Adrenal gland (tissue), 12 donors: ENCODE measurements around the gene GALNT9. TPM values are rescaled to one million over a fixed set of nuclear protein-coding genes. Genes with fewer than 3 reads are reported as not detected.

Source experiments
- DNase-seq, 7 donors: peaks; one replicate each; pipeline ENCODE4 v3.0.0-alpha.2; 2019 to 2020
- H3K27ac ChIP-seq, 5 donors: fragments of 200-600 bp; sonication (generic) in 4 of 5; 1 replicate in 3 of 5; 2 replicates in 2 of 5; pipeline versions ENCODE4 v1.5.1 to v1.8.0; 2016 to 2020; ENCODE audit warnings: mild to moderate bottlenecking in 1 of 5
- H3K27me3 ChIP-seq: fragments of 200-600 bp; 2 replicates; pipeline ENCODE4 v1.8.0; 2021
- H3K36me3 ChIP-seq, 2 donors: fragments of 200-600 bp; replicated peaks in 1 of 2; 1 replicate in 1 of 2; 2 replicates in 1 of 2; pipeline versions ENCODE4 v1.5.1 to v1.8.0; 2018 to 2022
- H3K4me1 ChIP-seq, 2 donors: fragments of 200-600 bp; replicated peaks in 1 of 2; 1 replicate in 1 of 2; 2 replicates in 1 of 2; pipeline versions ENCODE4 v1.5.1 to v1.8.0; 2018 to 2021
- H3K4me3 ChIP-seq, 4 donors: fragments of 200-600 bp; sonication (generic) in 3 of 4; one replicate each; pipeline ENCODE4 v1.5.1; 2016 to 2018
- H3K9me3 ChIP-seq, 3 donors: fragments of 200-600 bp; sonication (generic) in 1 of 3; replicated peaks in 1 of 3; 1 replicate in 2 of 3; 2 replicates in 1 of 3; pipeline versions ENCODE4 v1.5.1 to v1.8.0; 2016 to 2021
- CTCF ChIP-seq, 6 experiments: fragments of 450-650 bp in 4 of 6; fragments of 200-600 bp in 2 of 6; sonication (generic) in 1 of 6; IDR thresholded peaks; 1 replicate in 5 of 6; 2 replicates in 1 of 6; pipeline versions ENCODE4 v1.5.1 to v1.8.0; 2016 to 2021; ENCODE audit warnings: antibody characterized with exemption in 6 of 6, mild to moderate bottlenecking in 2 of 6, moderate library complexity in 1 of 6
- POLR2A ChIP-seq, 2 donors: fragments of 450-650 bp; IDR thresholded peaks; one replicate each; pipeline ENCODE4 v1.6.1; 2017; ENCODE audit warnings: antibody characterized with exemption in 2 of 2, mild to moderate bottlenecking in 2 of 2, moderate library complexity in 1 of 2
- WGBS, 4 donors: extraction: QIAGEN DNeasy Blood & Tissue Kit in 2 of 4; methylation state at CpG; one replicate each; pipeline versions ENCODE4 v1.1.5 to v1.1.7; 2013 to 2017; 5-methylcytosine and 5-hydroxymethylcytosine counted together
- intact Hi-C, 2 donors: fragments of 100-400 bp; cut with DNase I; formaldehyde crosslinking; loops; one replicate each; pipeline versions ENCODE4 v1.14.1 to v1.15.0; 2022 to 2023
- polyA plus RNA-seq, 3 donors: library from polyadenylated mRNA; stranded (reverse); fragments of 200-250 nt in 2 of 3; fragments of 350-450 nt in 1 of 3; fragmentation: Illumina TruSeq in 1 of 3; extraction: RNeasy Lipid Tissue Mini Kit (QIAGEN cat#74804) in 1 of 3; gene quantifications; one replicate each; pipeline ENCODE4 v1.2.3, GENCODE V29; 2013 to 2014
- total RNA-seq, 9 donors: library from RNA; depleted of rRNA in 4 of 9; stranded (reverse); fragments of >200 nt in 4 of 9; fragments of 120-200 nt in 1 of 9; fragmentation: NEBNext Ultra II Directional in 1 of 9; extraction: Animal tissue kit (Norgen Biotek cat#: 25700) in 1 of 9; gene quantifications; one replicate each; pipeline versions ENCODE4 v1.1.0 to v1.2.4, GENCODE V29; 2013 to 2023
- donor health status: healthy with polysubstance abuse.
- donor health status: Bipolar disorder and iron deficiency.
- donor health status: DM: yes; HTN: yes; CAD: no.
- donor health status: DM: no; HTN: no; CAD: no.
- donor health status: DM: no; HTN: no; CAD: no.
- donor health status: DM: yes; HTN: yes; CAD: no.

GALNT9 gene
- total and polyA plus RNA-seq, 12 donors, result 0.44 to 7.8 (median 1.2) TPM; not detected in 1

GRCh38 chr12:132313182-132313581, 16.2 kb downstream of the GALNT9 start:
- H3K4me1 ChIP-seq, result no peaks in the 10 kb centered on the region
- no peak overlapping the region for H3K4me3 ChIP-seq
- no peak for DNase-seq
- H3K9me3 ChIP-seq, result no peaks in the 10 kb centered on the region
- intact Hi-C loops, result no loop called here
- no peak for TF ChIP-seq POLR2A (IDR thresholded peaks at IDR 0.05)
- no peak for TF ChIP-seq CTCF (IDR thresholded peaks at IDR 0.05)
- H3K27ac ChIP-seq, result no peak overlapping the region
- 81 to 100% (median 86%) methylated on average over 1 of the region's 1 CpG for WGBS, 4 donors
- H3K27me3 ChIP-seq, result peaks cover 4% of the 10 kb centered on the region
- H3K36me3 ChIP-seq, result no peaks in the 10 kb centered on the region

GRCh38 chr12:132312516-132312915, 16.9 kb downstream of the GALNT9 start:
- H3K27ac ChIP-seq, result no peak overlapping the region
- DNase-seq, result no peak
- H3K4me3 ChIP-seq, result no peak overlapping the region
- intact Hi-C loops, result no loop called here
- WGBS, 4 donors, result 55 to 86% (median 85%) methylated on average over 2 to 6 of the region's 6 CpGs
- no peaks in the 10 kb centered on the region for H3K4me1 ChIP-seq
- H3K36me3 ChIP-seq, result no peaks in the 10 kb centered on the region
- peaks cover 4% of the 10 kb centered on the region for H3K27me3 ChIP-seq
- no peak for TF ChIP-seq CTCF (IDR thresholded peaks at IDR 0.05)
- H3K9me3 ChIP-seq, result no peaks in the 10 kb centered on the region

GRCh38 chr12:132311201-132311915, 18.0 kb downstream of the GALNT9 start:
- Histone ChIP-seq H3K9me3 (no peaks in the 10 kb centered on the region), H3K27ac (no peak overlapping the region), H3K27me3 (peaks cover 4% of the 10 kb centered on the region), H3K36me3 (no peaks in the 10 kb centered on the region), H3K4me3 (no peak overlapping the region), H3K4me1 (no peaks in the 10 kb centered on the region)
- intact Hi-C loops, result no loop called here
- TF ChIP-seq CTCF (IDR thresholded peaks at IDR 0.05), result no peak
- no peak for TF ChIP-seq POLR2A (IDR thresholded peaks at IDR 0.05)
- no peak for DNase-seq
- 77 to 83% (median 81%) methylated on average over 16 to 17 of the region's 17 CpGs for WGBS, 4 donors

GRCh38 chr12:132310181-132311040, 19.0 kb downstream of the GALNT9 start:
- 66 to 70% (median 68%) methylated on average over 27 to 33 of the region's 33 CpGs for WGBS, 4 donors
- TF ChIP-seq POLR2A (IDR thresholded peaks at IDR 0.05) (no peak), CTCF (IDR thresholded peaks at IDR 0.05) (no peak)
- intact Hi-C loops, result no loop called here
- Histone ChIP-seq H3K4me1 (no peaks in the 10 kb centered on the region), H3K9me3 (no peaks in the 10 kb centered on the region), H3K27ac (no peak overlapping the region), H3K27me3 (peaks cover 4% of the 10 kb centered on the region), H3K4me3 (no peak overlapping the region), H3K36me3 (no peaks in the 10 kb centered on the region)
- no peak for DNase-seq
